ENCODE measurements around the gene OSTM1. TPM values are rescaled to one million over a fixed set of nuclear protein-coding genes. Genes with fewer than 3 reads are reported as not detected.

The OSTM1 gene
- total and polyA plus RNA-seq, 2 of the 13 experiments (the other 11 are each of a cell fraction or from before 2014, with no cell fraction given) = 8.7 to 20.5 TPM

DNA sequence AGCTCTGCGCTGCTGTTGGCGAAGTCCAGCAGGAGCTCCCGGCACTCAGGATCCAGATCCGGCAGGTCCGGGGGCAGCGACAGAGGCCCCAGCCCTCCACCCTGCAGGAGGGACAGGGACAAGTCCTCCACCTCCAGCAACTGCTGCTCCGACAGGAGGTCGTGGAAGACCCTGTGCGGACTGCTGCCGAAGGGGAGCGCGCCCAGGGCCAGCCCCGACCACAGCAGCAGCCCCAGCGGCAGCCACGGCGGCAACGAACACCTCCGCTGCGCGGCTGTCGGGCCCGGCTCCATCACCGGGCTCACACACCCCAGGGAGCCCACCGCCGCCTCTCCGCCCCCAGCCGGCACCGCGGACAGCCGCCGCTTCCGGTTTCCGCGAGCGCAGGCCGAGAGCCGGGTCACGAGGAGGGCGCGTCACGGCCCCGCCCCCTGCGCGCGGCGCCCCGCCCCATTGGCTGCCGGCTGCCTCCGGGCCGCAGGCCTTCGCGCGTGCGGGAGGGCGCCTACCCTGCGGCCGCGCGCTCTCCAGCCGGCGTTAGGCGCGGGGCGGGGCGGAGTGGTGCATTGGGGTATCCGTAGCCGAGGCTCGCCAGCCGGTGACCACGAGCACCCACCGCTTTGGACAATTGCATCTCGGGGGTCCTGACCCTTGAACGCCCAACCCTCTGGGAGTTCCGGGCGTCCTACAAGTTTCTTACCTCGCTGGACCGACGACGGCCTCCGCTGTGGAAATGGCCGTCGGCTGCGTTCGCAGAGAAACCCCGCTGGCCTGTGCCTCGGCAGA, at the start of gene OSTM1 (continued):
- TF ChIP-seq, protein P1, sequence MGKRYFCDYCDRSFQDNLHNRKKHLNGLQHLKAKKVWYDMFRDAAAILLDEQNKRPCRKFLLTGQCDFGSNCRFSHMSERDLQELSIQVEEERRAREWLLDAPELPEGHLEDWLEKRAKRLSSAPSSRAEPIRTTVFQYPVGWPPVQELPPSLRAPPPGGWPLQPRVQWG (CRISPR knock-in tag; IDR thresholded peaks at IDR 0.05; ENCODE audit: borderline replicate concordance, low read depth) = no peak
- TF ChIP-seq, protein P2, sequence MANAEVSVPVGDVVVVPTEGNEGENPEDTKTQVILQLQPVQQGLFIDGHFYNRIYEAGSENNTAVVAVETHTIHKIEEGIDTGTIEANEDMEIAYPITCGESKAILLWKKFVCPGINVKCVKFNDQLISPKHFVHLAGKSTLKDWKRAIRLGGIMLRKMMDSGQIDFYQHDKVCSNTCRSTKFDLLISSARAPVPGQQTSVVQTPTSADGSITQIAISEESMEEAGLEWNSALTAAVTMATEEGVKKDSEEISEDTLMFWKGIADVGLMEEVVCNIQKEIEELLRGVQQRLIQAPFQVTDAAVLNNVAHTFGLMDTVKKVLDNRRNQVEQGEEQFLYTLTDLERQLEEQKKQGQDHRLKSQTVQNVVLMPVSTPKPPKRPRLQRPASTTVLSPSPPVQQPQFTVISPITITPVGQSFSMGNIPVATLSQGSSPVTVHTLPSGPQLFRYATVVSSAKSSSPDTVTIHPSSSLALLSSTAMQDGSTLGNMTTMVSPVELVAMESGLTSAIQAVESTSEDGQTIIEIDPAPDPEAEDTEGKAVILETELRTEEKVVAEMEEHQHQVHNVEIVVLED (CRISPR knock-in tag; IDR thresholded peaks at IDR 0.05; ENCODE audit: borderline replicate concordance) = peak; percentile 74
- TF ChIP-seq ZNF672 (CRISPR knock-in tag; IDR thresholded peaks at IDR 0.05) (0 out of 2 replicates have a peak, but pooled peaks have one; percentile 18), NR1H2 (CRISPR knock-in tag; IDR thresholded peaks at IDR 0.05; ENCODE audit: borderline replicate concordance, low read depth) (peak; percentile 11; the same call in 1 of the 2 replicates), PTBP1 (IDR thresholded peaks at IDR 0.05; ENCODE audit: low read depth, low read length, poor library complexity, severe bottlenecking) (no peak), ZFYVE20 (CRISPR knock-in tag; IDR thresholded peaks at IDR 0.05; ENCODE audit: borderline replicate concordance, low read depth) (peak; percentile 88; the same call in 1 of the 2 replicates), TEAD3 (CRISPR knock-in tag; optimal IDR thresholded peaks at IDR 0.05; ENCODE audit: borderline replicate concordance) (no peak), ZZZ3 (CRISPR knock-in tag; IDR thresholded peaks at IDR 0.05; ENCODE audit: borderline replicate concordance) (peak; percentile 48; the same call in 1 of the 2 replicates), SUZ12 (IDR thresholded peaks at IDR 0.05; ENCODE audit: low read depth, low read length) (no peak)
- TF ChIP-seq, protein P3, sequence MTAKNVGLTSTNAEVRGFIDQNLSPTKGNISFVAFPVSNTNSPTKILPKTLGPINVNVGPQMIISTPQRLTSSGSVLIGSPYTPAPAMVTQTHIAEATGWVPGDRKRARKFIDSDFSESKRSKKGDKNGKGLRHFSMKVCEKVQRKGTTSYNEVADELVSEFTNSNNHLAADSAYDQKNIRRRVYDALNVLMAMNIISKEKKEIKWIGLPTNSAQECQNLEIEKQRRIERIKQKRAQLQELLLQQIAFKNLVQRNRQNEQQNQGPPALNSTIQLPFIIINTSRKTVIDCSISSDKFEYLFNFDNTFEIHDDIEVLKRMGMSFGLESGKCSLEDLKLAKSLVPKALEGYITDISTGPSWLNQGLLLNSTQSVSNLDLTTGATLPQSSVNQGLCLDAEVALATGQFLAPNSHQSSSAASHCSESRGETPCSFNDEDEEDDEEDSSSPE (CRISPR knock-in tag; IDR thresholded peaks at IDR 0.05) = peak; percentile 79
- TF ChIP-seq, protein P4, sequence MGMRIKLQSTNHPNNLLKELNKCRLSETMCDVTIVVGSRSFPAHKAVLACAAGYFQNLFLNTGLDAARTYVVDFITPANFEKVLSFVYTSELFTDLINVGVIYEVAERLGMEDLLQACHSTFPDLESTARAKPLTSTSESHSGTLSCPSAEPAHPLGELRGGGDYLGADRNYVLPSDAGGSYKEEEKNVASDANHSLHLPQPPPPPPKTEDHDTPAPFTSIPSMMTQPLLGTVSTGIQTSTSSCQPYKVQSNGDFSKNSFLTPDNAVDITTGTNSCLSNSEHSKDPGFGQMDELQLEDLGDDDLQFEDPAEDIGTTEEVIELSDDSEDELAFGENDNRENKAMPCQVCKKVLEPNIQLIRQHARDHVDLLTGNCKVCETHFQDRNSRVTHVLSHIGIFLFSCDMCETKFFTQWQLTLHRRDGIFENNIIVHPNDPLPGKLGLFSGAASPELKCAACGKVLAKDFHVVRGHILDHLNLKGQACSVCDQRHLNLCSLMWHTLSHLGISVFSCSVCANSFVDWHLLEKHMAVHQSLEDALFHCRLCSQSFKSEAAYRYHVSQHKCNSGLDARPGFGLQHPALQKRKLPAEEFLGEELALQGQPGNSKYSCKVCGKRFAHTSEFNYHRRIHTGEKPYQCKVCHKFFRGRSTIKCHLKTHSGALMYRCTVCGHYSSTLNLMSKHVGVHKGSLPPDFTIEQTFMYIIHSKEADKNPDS (CRISPR knock-in tag; IDR thresholded peaks at IDR 0.05) = no peak
- TF ChIP-seq, protein P5, sequence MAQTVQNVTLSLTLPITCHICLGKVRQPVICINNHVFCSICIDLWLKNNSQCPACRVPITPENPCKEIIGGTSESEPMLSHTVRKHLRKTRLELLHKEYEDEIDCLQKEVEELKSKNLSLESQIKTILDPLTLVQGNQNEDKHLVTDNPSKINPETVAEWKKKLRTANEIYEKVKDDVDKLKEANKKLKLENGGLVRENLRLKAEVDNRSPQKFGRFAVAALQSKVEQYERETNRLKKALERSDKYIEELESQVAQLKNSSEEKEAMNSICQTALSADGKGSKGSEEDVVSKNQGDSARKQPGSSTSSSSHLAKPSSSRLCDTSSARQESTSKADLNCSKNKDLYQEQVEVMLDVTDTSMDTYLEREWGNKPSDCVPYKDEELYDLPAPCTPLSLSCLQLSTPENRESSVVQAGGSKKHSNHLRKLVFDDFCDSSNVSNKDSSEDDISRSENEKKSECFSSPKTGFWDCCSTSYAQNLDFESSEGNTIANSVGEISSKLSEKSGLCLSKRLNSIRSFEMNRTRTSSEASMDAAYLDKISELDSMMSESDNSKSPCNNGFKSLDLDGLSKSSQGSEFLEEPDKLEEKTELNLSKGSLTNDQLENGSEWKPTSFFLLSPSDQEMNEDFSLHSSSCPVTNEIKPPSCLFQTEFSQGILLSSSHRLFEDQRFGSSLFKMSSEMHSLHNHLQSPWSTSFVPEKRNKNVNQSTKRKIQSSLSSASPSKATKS (CRISPR knock-in tag; IDR thresholded peaks at IDR 0.05) = peak; percentile 33; the same call in 1 of the 2 replicates
- TF ChIP-seq, protein P6, sequence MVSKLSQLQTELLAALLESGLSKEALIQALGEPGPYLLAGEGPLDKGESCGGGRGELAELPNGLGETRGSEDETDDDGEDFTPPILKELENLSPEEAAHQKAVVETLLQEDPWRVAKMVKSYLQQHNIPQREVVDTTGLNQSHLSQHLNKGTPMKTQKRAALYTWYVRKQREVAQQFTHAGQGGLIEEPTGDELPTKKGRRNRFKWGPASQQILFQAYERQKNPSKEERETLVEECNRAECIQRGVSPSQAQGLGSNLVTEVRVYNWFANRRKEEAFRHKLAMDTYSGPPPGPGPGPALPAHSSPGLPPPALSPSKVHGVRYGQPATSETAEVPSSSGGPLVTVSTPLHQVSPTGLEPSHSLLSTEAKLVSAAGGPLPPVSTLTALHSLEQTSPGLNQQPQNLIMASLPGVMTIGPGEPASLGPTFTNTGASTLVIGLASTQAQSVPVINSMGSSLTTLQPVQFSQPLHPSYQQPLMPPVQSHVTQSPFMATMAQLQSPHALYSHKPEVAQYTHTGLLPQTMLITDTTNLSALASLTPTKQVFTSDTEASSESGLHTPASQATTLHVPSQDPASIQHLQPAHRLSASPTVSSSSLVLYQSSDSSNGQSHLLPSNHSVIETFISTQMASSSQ (IDR thresholded peaks at IDR 0.05; ENCODE audit: low read depth) = no peak
- TF ChIP-seq, protein P6 (CRISPR knock-in tag; IDR thresholded peaks at IDR 0.05; ENCODE audit: borderline replicate concordance) = peak; percentile 43; the same call in 1 of the 2 replicates
